ENCODE data around the gene POMP. TPM values are rescaled to one million over a fixed set of nuclear protein-coding genes. Genes with fewer than 3 reads are reported as not detected.

The POMP gene
- total and polyA plus RNA-seq, 2 of the 4 experiments (the other 2 are of a cell fraction) = 60.2 to 68.4 TPM

DNA sequence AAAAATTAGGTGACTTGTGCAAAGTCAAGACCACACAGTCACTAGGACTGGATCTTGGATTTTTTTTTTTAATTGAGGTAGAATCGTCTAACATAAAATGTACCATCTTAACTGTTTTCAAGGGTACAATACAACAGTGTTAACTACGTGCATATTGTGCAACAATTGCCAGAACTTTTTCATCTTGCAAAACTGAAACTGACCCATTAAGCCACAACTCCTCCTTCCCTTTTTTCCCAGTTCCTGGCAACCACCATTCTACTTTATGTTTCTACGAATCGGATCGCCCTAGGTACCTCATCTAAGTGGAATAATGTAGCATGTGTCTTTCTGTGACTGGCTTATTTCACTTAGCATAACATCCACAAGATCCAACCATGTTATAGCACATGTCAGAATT is 37.5 kb upstream of the POMP start:
- Histone ChIP-seq H3K36me3 (ENCODE audit: control insufficient read depth, insufficient read depth, low read length) (no peaks in the 10 kb centered on the region), H3K27me3 (ENCODE audit: control insufficient read depth, insufficient read depth, low read length) (no peaks in the 10 kb centered on the region), H3K18ac (ENCODE audit: low read depth, low read length) (no peak overlapping the region), H4K20me1 (ENCODE audit: insufficient read depth, low read length) (no peaks in the 10 kb centered on the region), H3K79me1 (ENCODE audit: low read depth in 1 of 2, low read length in 2 of 2) (no peaks in the 10 kb centered on the region), H2AK9ac (replicated peaks; ENCODE audit: low read depth, low read length, poor library complexity) (no peak overlapping the region), H3K4me3 (ENCODE audit: insufficient read depth, low read depth, low read length) (no peak overlapping the region), H3K27ac (ENCODE audit: insufficient read depth, low read length) (no peak overlapping the region), H2BK120ac (ENCODE audit: low read depth, low read length) (no peak overlapping the region), H3K9me3 (ENCODE audit: control insufficient read depth, insufficient read depth, low read length) (no peaks in the 10 kb centered on the region), H2AFZ (replicated peaks; ENCODE audit: low read length, poor library complexity) (no peak overlapping the region), H2AK5ac (ENCODE audit: low read depth, low read length) (no peak overlapping the region), H3K23ac (ENCODE audit: low read depth, low read length) (no peak overlapping the region), H2BK5ac (ENCODE audit: low read depth, low read length, poor library complexity, severe bottlenecking) (no peak overlapping the region), H4K91ac (ENCODE audit: insufficient read depth, low read depth, low read length) (no peak overlapping the region), H3K9me1 (ENCODE audit: insufficient read depth, low read length) (0 out of 2 replicates have a peak, but pooled peaks cover 8% of the 10 kb centered on the region), H4K5ac (ENCODE audit: low read depth, low read length) (no peak overlapping the region), H3K56ac (ENCODE audit: extremely low read depth, insufficient read depth, low read length) (no peak overlapping the region), H3K14ac (replicated peaks; ENCODE audit: low read depth, low read length) (no peak overlapping the region), H4K8ac (ENCODE audit: low read depth in 2 of 2, low read length in 2 of 2) (no peak overlapping the region), H3K4me1 (ENCODE audit: control insufficient read depth, insufficient read depth, low read length) (peaks cover 13% of the 10 kb centered on the region), H3K4ac (ENCODE audit: low read depth, low read length) (no peak overlapping the region), H2BK20ac (ENCODE audit: low read depth, low read length) (no peak overlapping the region), H3K4me2 (ENCODE audit: low read depth, low read length) (no peak overlapping the region), H2BK15ac (ENCODE audit: low read depth, low read length) (no peak overlapping the region), H3K9ac (ENCODE audit: low read depth, low read length) (no peak overlapping the region)
- dilution Hi-C loops (cut with HindIII; ENCODE audit: low sequenced_read_pairs, unreplicated experiment) (no loop called here), in situ Hi-C loops (cut with MboI; ENCODE audit: low sequenced_read_pairs) (no loop called here), intact Hi-C loops (cut with micrococcal nuclease) (no loop called here)
- TF ChIP-seq RFX5 (IDR thresholded peaks at IDR 0.05; ENCODE audit: low read depth, low read length) (no peak), RCOR1 (IDR thresholded peaks at IDR 0.05; ENCODE audit: insufficient replicate concordance, low read length) (no peak), CEBPB (IDR thresholded peaks at IDR 0.05; ENCODE audit: low read depth, low read length) (peak; percentile 84), RAD21 (IDR thresholded peaks at IDR 0.05; ENCODE audit: low read length) (no peak), POLR2A (IDR thresholded peaks at IDR 0.05; ENCODE audit: low read depth, low read length) (no peak), MAZ (IDR thresholded peaks at IDR 0.05; ENCODE audit: borderline replicate concordance, low read depth, low read length) (no peak), FOS (IDR thresholded peaks at IDR 0.05; ENCODE audit: low read depth, low read length) (no peak), NFE2L2 (IDR thresholded peaks at IDR 0.05; ENCODE audit: low read depth, low read length) (no peak)
- BruUV-seq (replicated peaks) = no TSS peak
- ChIA-PET POLR2A (ENCODE audit: unreplicated experiment) (no interaction called here), CTCF (no interaction called here)
- no CpG with 5 or more reads among the region's 5 CpGs for WGBS, 2 experiments (ENCODE audit: extremely low coverage in 2 of 2, insufficient read length in 1 of 2)
- no peak for DNase-seq
- ATAC-seq (ENCODE audit: low read depth) = no peak

All from IMR-90 (cell line).